Inflammatory macrophage treated with lipopolysaccharide for 4 hours (primary cell): ENCODE measurements around the gene ANTXRL.
"Not testable (repeated sequence)": the region's sequence is repeated elsewhere in the genome, so short reads cannot be mapped to it uniquely, and the experiment has no call there.

ENCODE experiments used
- DNase-seq: peaks from one replicate; pipeline ENCODE4 v3.0.0-alpha.2; 2020

The ANTXRL gene

GRCh38 chr10:46374410-46374809, 87.6 kb downstream of the ANTXRL start:
- not testable (repeated sequence) for DNase-seq

GRCh38 chr10:46375406-46375805, 88.6 kb downstream of the ANTXRL start, which contains the start of gene ANXA8L1:
ANXA8L1 (plus strand) TSS chr10:46375776; CDS start chr10:46375852, 76 bp downstream.
- DNase-seq = not testable (repeated sequence)

- not testable (repeated sequence) for DNase-seq
Measured at GRCh38 chr10:46377022-46377421, 90.2 kb downstream of the ANTXRL start.

GRCh38 chr10:46377651-46378050, 90.9 kb downstream of the ANTXRL start:
- DNase-seq = not testable (repeated sequence)

DNA sequence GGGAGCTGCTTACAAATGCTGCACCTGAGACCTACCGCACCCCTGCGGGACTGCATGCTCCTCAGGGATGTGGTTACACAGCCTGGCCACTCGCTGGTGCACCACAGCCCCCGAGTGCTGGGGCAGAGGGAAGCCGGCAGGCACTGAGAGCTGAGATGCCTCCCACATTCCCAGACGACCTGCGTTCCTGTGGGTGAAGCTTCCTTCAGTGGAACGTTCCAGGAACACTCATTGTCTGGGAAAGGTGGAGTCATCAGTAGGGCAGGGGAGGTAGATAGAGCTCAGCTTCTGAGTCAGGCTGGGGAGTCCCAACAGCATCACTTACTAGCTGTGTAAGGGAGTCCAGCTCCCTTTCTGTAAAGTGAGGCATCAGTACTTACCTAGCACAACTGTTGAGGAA, 91.3 kb downstream of the ANTXRL start:
- DNase-seq = not testable (repeated sequence)

DNA sequence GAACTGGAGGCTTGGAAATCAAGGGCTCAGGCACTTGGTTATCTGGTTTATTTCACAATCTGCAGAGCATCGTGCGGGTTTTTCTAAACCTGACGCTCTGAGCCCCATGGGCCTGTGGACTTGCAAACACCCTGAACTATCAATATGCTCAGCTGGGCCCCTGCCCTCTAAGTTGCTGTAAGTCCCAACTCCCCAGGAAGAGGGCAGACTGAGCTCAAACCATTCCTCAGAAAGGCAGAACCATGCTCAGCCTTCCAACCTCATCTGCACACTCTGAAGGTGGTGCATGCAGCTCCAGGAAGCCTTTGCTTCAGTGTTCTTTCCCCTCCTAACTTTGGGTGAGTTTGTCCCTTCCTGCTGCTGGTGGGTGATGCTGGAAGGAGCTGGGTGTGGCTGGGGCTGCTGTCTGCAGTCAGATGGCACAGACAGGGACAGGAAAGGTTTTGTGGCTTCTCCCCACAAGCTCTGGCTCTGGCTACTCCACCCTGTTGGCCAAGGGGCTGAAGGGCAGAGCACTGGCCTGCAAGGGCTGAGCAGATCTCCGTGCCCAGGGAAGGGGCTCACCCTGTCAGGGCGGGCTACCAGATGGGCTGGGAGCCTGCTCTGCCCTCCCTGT, 92.5 kb downstream of the ANTXRL start:
- not testable (repeated sequence) for DNase-seq
